Neutrophil (primary cell): ENCODE data around the gene SDK2.
"Not testable (repeated sequence)": the region's sequence is repeated elsewhere in the genome, so short reads cannot be mapped to it uniquely, and the experiment has no call there.

Source experiments
- H3K27ac ChIP-seq: fragments of 200-600 bp; sonication (generic); 2 replicates; pipeline ENCODE4 v1.5.1; 2016; ENCODE audit warnings: mild to moderate bottlenecking, moderate library complexity
- H3K27me3 ChIP-seq: fragments of 200-600 bp; sonication (generic); 2 replicates; pipeline ENCODE4 v1.6.0; 2016; ENCODE audit warnings: mild to moderate bottlenecking
- H3K36me3 ChIP-seq: fragments of 200-600 bp; sonication (generic); 2 replicates; pipeline ENCODE4 v1.5.1; 2017
- H3K4me1 ChIP-seq, 2 experiments: fragments of 200-600 bp in 1 of 2; sonication (generic) in 1 of 2; 1 replicate in 1 of 2; 2 replicates in 1 of 2; pipeline versions ENCODE4 v1.5.1 to v1.6.1; 2013 to 2016; ENCODE audit warnings: low read depth in 1 of 2, low read length in 1 of 2, mild to moderate bottlenecking in 1 of 2, moderate library complexity in 1 of 2; ENCODE audit not compliant: control insufficient read depth in 1 of 2, insufficient read depth in 1 of 2
- H3K4me3 ChIP-seq, 2 experiments: fragments of 200-600 bp in 1 of 2; sonication (generic) in 1 of 2; 1 replicate in 1 of 2; 2 replicates in 1 of 2; pipeline ENCODE4 v1.5.1; 2013 to 2016; ENCODE audit warnings: low read depth in 1 of 2, low read length in 1 of 2, mild to moderate bottlenecking in 1 of 2, moderate library complexity in 1 of 2
- H3K9me3 ChIP-seq: fragments of 200-600 bp; sonication (generic); 2 replicates; pipeline ENCODE4 v1.5.1; 2016
- CTCF ChIP-seq: fragments of 200-600 bp; sonication (generic); IDR thresholded peaks from 2 replicates; pipeline ENCODE4 v1.5.1; 2016; ENCODE audit warnings: antibody characterized with exemption

The SDK2 gene

GRCh38 chr17:73311781-73312641 is 332.2 kb downstream of the SDK2 start, which contains the start of gene CDC42EP4:
Gene CDC42EP4, minus strand, starts transcription at chr17:73312001. Its CDS starts 25,501 bp downstream, at chr17:73286500.
- Histone ChIP-seq H3K36me3 (no peaks in the 10 kb centered on the region), H3K4me3 (peak within 1 kb of the TSS; percentile 84 to 95), H3K27ac (peak within 1 kb of the TSS; percentile 81), H3K27me3 (no peaks in the 10 kb centered on the region), H3K4me1 (peaks cover 22 to 26% of the 10 kb centered on the region in 2 experiments), H3K9me3 (no peaks in the 10 kb centered on the region)
- no peak for TF ChIP-seq CTCF

- peak overlapping the region; percentile 81 for H3K27ac ChIP-seq
- peaks cover 22 to 26% of the 10 kb centered on the region in 2 experiments for H3K4me1 ChIP-seq
- TF ChIP-seq CTCF, result no peak
- H3K9me3 ChIP-seq, result no peaks in the 10 kb centered on the region
- peak overlapping the region; percentile 84 to 95 for H3K4me3 ChIP-seq
- H3K36me3 ChIP-seq, result no peaks in the 10 kb centered on the region
- H3K27me3 ChIP-seq, result no peaks in the 10 kb centered on the region
These were observed 332.8 kb downstream of the SDK2 start for GRCh38 chr17:73311428-73311780.

- no peak for TF ChIP-seq CTCF
- peaks cover 28 to 36% of the 10 kb centered on the region in 2 experiments for H3K4me1 ChIP-seq
- no peaks in the 10 kb centered on the region for H3K36me3 ChIP-seq
- H3K27me3 ChIP-seq, result no peaks in the 10 kb centered on the region
- H3K9me3 ChIP-seq, result no peaks in the 10 kb centered on the region
- H3K4me3 ChIP-seq, result peak overlapping the region; percentile 84 to 95
- H3K27ac ChIP-seq, result no peak overlapping the region
These were observed 334.3 kb downstream of the SDK2 start for GRCh38 chr17:73309727-73310596.

- H3K4me1 ChIP-seq, result peaks cover 32 to 41% of the 10 kb centered on the region in 2 experiments
- H3K27ac ChIP-seq, H3K36me3 ChIP-seq, H3K9me3 ChIP-seq, H3K27me3 ChIP-seq, H3K4me3 ChIP-seq: not testable (repeated sequence)
These were observed 335.3 kb downstream of the SDK2 start for GRCh38 chr17:73308959-73309358.

- Histone ChIP-seq H3K27me3 (no peaks in the 10 kb centered on the region), H3K4me3 (no peak overlapping the region), H3K36me3 (no peaks in the 10 kb centered on the region), H3K9me3 (no peaks in the 10 kb centered on the region), H3K4me1 (peaks cover 32 to 41% of the 10 kb centered on the region in 2 experiments), H3K27ac (no peak overlapping the region)
- no peak for TF ChIP-seq CTCF
These were observed 336.0 kb downstream of the SDK2 start for GRCh38 chr17:73308017-73308823.
